ENCODE data around the gene ZCCHC14.
"Not testable (repeated sequence)": the region's sequence is repeated elsewhere in the genome, so short reads cannot be mapped to it uniquely, and the experiment has no call there.

ZCCHC14 gene

GRCh38 chr16:87523605-87524004 lies 30.8 kb upstream of the ZCCHC14 start:
- DNase-seq, result not testable (repeated sequence)

- DNase-seq, result not testable (repeated sequence)
Observed at GRCh38 chr16:87521764-87522163, 28.9 kb upstream of the ZCCHC14 start.

GRCh38 chr16:87519170-87519569 lies 26.3 kb upstream of the ZCCHC14 start:
- not testable (repeated sequence) for DNase-seq

GRCh38 chr16:87518430-87519051 lies 25.7 kb upstream of the ZCCHC14 start:
- not testable (repeated sequence) for DNase-seq

- not testable (repeated sequence) for DNase-seq
Observed at GRCh38 chr16:87517610-87518429, 25.0 kb upstream of the ZCCHC14 start.

GRCh38 chr16:87516361-87516760 lies 23.5 kb upstream of the ZCCHC14 start:
- no peak for DNase-seq

- no peak for DNase-seq
Observed at GRCh38 chr16:87515475-87516330, 22.9 kb upstream of the ZCCHC14 start.

- DNase-seq, result not testable (repeated sequence)
Observed at GRCh38 chr16:87509778-87510177, 17.0 kb upstream of the ZCCHC14 start.

GRCh38 chr16:87507351-87508069 lies 14.7 kb upstream of the ZCCHC14 start:
- no peak for DNase-seq

- no peak for DNase-seq
Observed at GRCh38 chr16:87506423-87507350, 13.9 kb upstream of the ZCCHC14 start.

GRCh38 chr16:87505834-87506233 lies 13.0 kb upstream of the ZCCHC14 start:
- no peak for DNase-seq

- DNase-seq, result not testable (repeated sequence)
Observed at GRCh38 chr16:87503232-87503937, 10.6 kb upstream of the ZCCHC14 start.

GRCh38 chr16:87502308-87502969 lies 9.6 kb upstream of the ZCCHC14 start:
- no peak for DNase-seq

GRCh38 chr16:87501117-87501516 lies 8.3 kb upstream of the ZCCHC14 start:
- no peak for DNase-seq

- DNase-seq, result no peak
Observed at GRCh38 chr16:87499189-87499486, 6.3 kb upstream of the ZCCHC14 start.

- DNase-seq, result no peak
Observed at GRCh38 chr16:87498324-87499188, 5.7 kb upstream of the ZCCHC14 start.

- DNase-seq, result not testable (repeated sequence)
Observed at GRCh38 chr16:87497767-87498290, 5.0 kb upstream of the ZCCHC14 start.

GRCh38 chr16:87497023-87497766 lies 4.4 kb upstream of the ZCCHC14 start:
- DNase-seq, result not testable (repeated sequence)

- peak; percentile 77 for DNase-seq
Observed at GRCh38 chr16:87496447-87496801, 3.6 kb upstream of the ZCCHC14 start.
